ENCODE data around the gene LAT.
"Not testable (repeated sequence)": the region's sequence is repeated elsewhere in the genome, so short reads cannot be mapped to it uniquely, and the experiment has no call there.

Gene LAT

DNA sequence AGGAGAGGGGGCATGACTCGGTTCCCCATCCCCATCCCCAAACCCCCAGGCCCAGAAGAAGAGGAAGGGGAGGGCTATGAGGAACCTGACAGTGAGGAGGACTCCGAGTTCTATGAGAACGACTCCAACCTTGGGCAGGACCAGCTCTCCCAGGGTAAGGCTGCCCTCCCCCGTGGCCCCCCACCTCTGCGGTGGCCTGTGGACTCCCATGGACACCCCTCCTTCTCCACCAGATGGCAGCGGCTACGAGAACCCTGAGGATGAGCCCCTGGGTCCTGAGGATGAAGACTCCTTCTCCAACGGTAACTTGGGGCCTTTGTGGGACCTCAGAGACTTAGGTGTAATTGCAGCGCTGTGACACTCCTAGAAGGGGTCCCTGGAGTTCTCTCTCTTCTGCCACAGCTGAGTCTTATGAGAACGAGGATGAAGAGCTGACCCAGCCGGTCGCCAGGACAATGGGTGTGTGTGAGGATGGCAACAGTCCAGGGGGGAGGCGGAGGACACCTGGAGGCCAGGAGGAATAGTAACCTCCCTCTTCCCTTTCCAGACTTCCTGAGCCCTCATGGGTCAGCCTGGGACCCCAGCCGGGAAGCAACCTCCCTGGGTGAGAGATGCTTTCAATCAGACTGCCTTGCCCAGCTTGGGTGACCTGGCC is 47.5 kb upstream of the LAT start:
- Histone ChIP-seq H3K9me3 (ENCODE audit: insufficient read depth, low read depth, low read length) (peaks cover 1% of the 10 kb centered on the region), H3K27ac (ENCODE audit: low read depth, low read length) (no peak overlapping the region), H3K36me3 (ENCODE audit: control insufficient read depth in 1 of 2, insufficient read depth in 2 of 2, low read length in 2 of 2) (no peaks in the 10 kb centered on the region), H2BK5ac (ENCODE audit: low read depth, low read length, poor library complexity) (no peak overlapping the region), H4K91ac (ENCODE audit: low read depth, low read length) (no peak overlapping the region), H4K8ac (ENCODE audit: low read depth, low read length) (no peak overlapping the region), H3K23ac (ENCODE audit: low read length) (no peak overlapping the region), H2BK12ac (ENCODE audit: low read length) (no peak overlapping the region), H3K4me3 (ENCODE audit: low read depth, low read length) (no peak overlapping the region), H3K79me2 (ENCODE audit: control insufficient read depth, insufficient read depth, low read length, poor library complexity) (no peaks in the 10 kb centered on the region), H2BK120ac (ENCODE audit: insufficient read depth, low read length, poor library complexity) (no peak overlapping the region), H3K18ac (ENCODE audit: low read length) (no peak overlapping the region), H3K4me2 (ENCODE audit: low read length) (no peak overlapping the region), H3K27me3 (ENCODE audit: insufficient read depth, low read length) (no peaks in the 10 kb centered on the region), H3K79me1 (ENCODE audit: low read length) (no peaks in the 10 kb centered on the region), H3K9ac (ENCODE audit: low read length) (no peak overlapping the region), H4K12ac (ENCODE audit: low read depth, low read length) (no peak overlapping the region), H3K14ac (ENCODE audit: low read length) (no peak overlapping the region), H2AFZ (ENCODE audit: insufficient read depth, low read length, poor library complexity) (no peak overlapping the region), H2AK5ac (ENCODE audit: low read length) (no peak overlapping the region), H3K4ac (ENCODE audit: low read depth, low read length) (no peak overlapping the region), H3K4me1 (ENCODE audit: control insufficient read depth in 1 of 2, insufficient read depth in 2 of 2, low read length in 2 of 2) (peaks cover 3 to 6% of the 10 kb centered on the region in 2 experiments)
- no CpG with 5 or more reads among the region's 14 CpGs for WGBS (ENCODE audit: extremely low coverage, insufficient coverage, insufficient read length)
- no peak for DNase-seq

DNA sequence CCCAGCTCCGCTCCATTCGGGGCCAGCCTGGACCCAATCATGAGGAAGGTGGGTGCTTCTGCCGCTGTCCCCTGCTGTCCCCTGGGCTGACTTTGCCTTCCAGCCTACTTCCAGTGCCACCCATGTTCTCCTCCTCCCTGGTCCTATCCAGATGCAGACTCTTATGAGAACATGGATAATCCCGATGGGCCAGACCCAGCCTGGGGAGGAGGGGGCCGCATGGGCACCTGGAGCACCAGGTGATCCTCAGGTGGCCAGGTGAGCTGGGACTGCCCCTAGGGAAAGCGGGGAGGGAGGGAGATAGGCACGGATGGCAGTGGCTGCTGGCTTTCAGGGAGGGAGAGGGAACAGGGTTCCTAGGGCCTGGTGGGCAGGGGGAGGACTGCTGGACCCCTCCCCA is 46.1 kb upstream of the LAT start:
- H3K4me1 ChIP-seq (ENCODE audit: control insufficient read depth in 1 of 2, insufficient read depth in 2 of 2, low read length in 2 of 2): peaks cover 0 to 2% of the 10 kb centered on the region in 2 experiments
- H4K8ac ChIP-seq (ENCODE audit: low read depth, low read length): no peak overlapping the region
- no peak overlapping the region for H2AFZ ChIP-seq (ENCODE audit: insufficient read depth, low read length, poor library complexity)
- no CpG with 5 or more reads among the region's 7 CpGs for WGBS (ENCODE audit: extremely low coverage, insufficient coverage, insufficient read length)
- no peak overlapping the region for H4K91ac ChIP-seq (ENCODE audit: low read depth, low read length)
- no peak overlapping the region for H2BK120ac ChIP-seq (ENCODE audit: insufficient read depth, low read length, poor library complexity)
- no peak overlapping the region for H4K12ac ChIP-seq (ENCODE audit: low read depth, low read length)
- no peaks in the 10 kb centered on the region for H3K79me2 ChIP-seq (ENCODE audit: control insufficient read depth, insufficient read depth, low read length, poor library complexity)
- no peak overlapping the region for H2AK5ac ChIP-seq (ENCODE audit: low read length)
- H3K9me3 ChIP-seq (ENCODE audit: insufficient read depth, low read depth, low read length): peaks cover 1% of the 10 kb centered on the region
- H3K4me2 ChIP-seq (ENCODE audit: low read length): no peak overlapping the region
- no peak overlapping the region for H2BK12ac ChIP-seq (ENCODE audit: low read length)
- no peak overlapping the region for H3K9ac ChIP-seq (ENCODE audit: low read length)
- H3K18ac ChIP-seq (ENCODE audit: low read length): no peak overlapping the region
- H3K36me3 ChIP-seq (ENCODE audit: control insufficient read depth in 1 of 2, insufficient read depth in 2 of 2, low read length in 2 of 2): no peaks in the 10 kb centered on the region
- H2BK5ac ChIP-seq (ENCODE audit: low read depth, low read length, poor library complexity): no peak overlapping the region
- H3K14ac ChIP-seq (ENCODE audit: low read length): no peak overlapping the region
- H3K79me1 ChIP-seq (ENCODE audit: low read length): no peaks in the 10 kb centered on the region
- H3K4ac ChIP-seq (ENCODE audit: low read depth, low read length): no peak overlapping the region
- no peak overlapping the region for H3K23ac ChIP-seq (ENCODE audit: low read length)
- no peaks in the 10 kb centered on the region for H3K27me3 ChIP-seq (ENCODE audit: insufficient read depth, low read length)
- H3K27ac ChIP-seq (ENCODE audit: low read depth, low read length): no peak overlapping the region
- no peak overlapping the region for H3K4me3 ChIP-seq (ENCODE audit: low read depth, low read length)
- DNase-seq: no peak

GRCh38 chr16:28939825-28940224 is 45.0 kb upstream of the LAT start:
- not testable (repeated sequence) for H2AFZ ChIP-seq (ENCODE audit: insufficient read depth, low read length, poor library complexity); H3K79me2 ChIP-seq (ENCODE audit: control insufficient read depth, insufficient read depth, low read length, poor library complexity); H3K4me3 ChIP-seq (ENCODE audit: low read depth, low read length); H2BK12ac ChIP-seq (ENCODE audit: low read length); H3K79me1 ChIP-seq (ENCODE audit: low read length); H2AK5ac ChIP-seq (ENCODE audit: low read length); H4K8ac ChIP-seq (ENCODE audit: low read depth, low read length); H4K91ac ChIP-seq (ENCODE audit: low read depth, low read length); H3K27ac ChIP-seq (ENCODE audit: low read depth, low read length); H2BK5ac ChIP-seq (ENCODE audit: low read depth, low read length, poor library complexity); H3K36me3 ChIP-seq (ENCODE audit: control insufficient read depth in 1 of 2, insufficient read depth in 2 of 2, low read length in 2 of 2); H3K4me2 ChIP-seq (ENCODE audit: low read length); H3K9me3 ChIP-seq (ENCODE audit: insufficient read depth, low read depth, low read length); H3K4ac ChIP-seq (ENCODE audit: low read depth, low read length); H3K27me3 ChIP-seq (ENCODE audit: insufficient read depth, low read length); H4K12ac ChIP-seq (ENCODE audit: low read depth, low read length); H3K4me1 ChIP-seq (ENCODE audit: control insufficient read depth in 1 of 2, insufficient read depth in 2 of 2, low read length in 2 of 2); DNase-seq; H3K14ac ChIP-seq (ENCODE audit: low read length); H3K9ac ChIP-seq (ENCODE audit: low read length); H3K18ac ChIP-seq (ENCODE audit: low read length); H3K23ac ChIP-seq (ENCODE audit: low read length); H2BK120ac ChIP-seq (ENCODE audit: insufficient read depth, low read length, poor library complexity)
- WGBS (ENCODE audit: extremely low coverage, insufficient coverage, insufficient read length): no CpG with 5 or more reads among the region's 7 CpGs

- no peaks in the 10 kb centered on the region for H3K79me2 ChIP-seq (ENCODE audit: control insufficient read depth, insufficient read depth, low read length, poor library complexity)
- no peak overlapping the region for H2AK5ac ChIP-seq (ENCODE audit: low read length)
- H3K27ac ChIP-seq (ENCODE audit: low read depth, low read length): no peak overlapping the region
- no peak overlapping the region for H3K18ac ChIP-seq (ENCODE audit: low read length)
- H3K14ac ChIP-seq (ENCODE audit: low read length): no peak overlapping the region
- no peak overlapping the region for H2BK120ac ChIP-seq (ENCODE audit: insufficient read depth, low read length, poor library complexity)
- no peak overlapping the region for H3K23ac ChIP-seq (ENCODE audit: low read length)
- DNase-seq: no peak
- no peaks in the 10 kb centered on the region for H3K9me3 ChIP-seq (ENCODE audit: insufficient read depth, low read depth, low read length)
- H2AFZ ChIP-seq (ENCODE audit: insufficient read depth, low read length, poor library complexity): no peak overlapping the region
- no peak overlapping the region for H2BK12ac ChIP-seq (ENCODE audit: low read length)
- no peak overlapping the region for H3K4me3 ChIP-seq (ENCODE audit: low read depth, low read length)
- no peaks in the 10 kb centered on the region for H3K36me3 ChIP-seq (ENCODE audit: control insufficient read depth in 1 of 2, insufficient read depth in 2 of 2, low read length in 2 of 2)
- H4K12ac ChIP-seq (ENCODE audit: low read depth, low read length): no peak overlapping the region
- H2BK5ac ChIP-seq (ENCODE audit: low read depth, low read length, poor library complexity): no peak overlapping the region
- no peaks in the 10 kb centered on the region for H3K79me1 ChIP-seq (ENCODE audit: low read length)
- H4K8ac ChIP-seq (ENCODE audit: low read depth, low read length): no peak overlapping the region
- no peak overlapping the region for H3K4ac ChIP-seq (ENCODE audit: low read depth, low read length)
- H4K91ac ChIP-seq (ENCODE audit: low read depth, low read length): no peak overlapping the region
- peaks cover 0 to 2% of the 10 kb centered on the region in 2 experiments for H3K4me1 ChIP-seq (ENCODE audit: control insufficient read depth in 1 of 2, insufficient read depth in 2 of 2, low read length in 2 of 2)
- no peak overlapping the region for H3K9ac ChIP-seq (ENCODE audit: low read length)
- no peaks in the 10 kb centered on the region for H3K27me3 ChIP-seq (ENCODE audit: insufficient read depth, low read length)
- H3K4me2 ChIP-seq (ENCODE audit: low read length): no peak overlapping the region
These were observed 41.6 kb upstream of the LAT start for GRCh38 chr16:28943281-28943680.

All from trophoblast cell (in vitro differentiated cells and primary cell).